HG02610 (cell line): ENCODE results near the gene SUGP2.

ENCODE experiments used
- ATAC-seq: cut with Tn5 transposase; IDR thresholded peaks from one replicate; pipeline ENCODE4 v1.9.1; 2021; ENCODE audit warnings: mild to moderate bottlenecking, moderate library complexity; ENCODE audit not compliant: unreplicated experiment

SUGP2 gene

DNA sequence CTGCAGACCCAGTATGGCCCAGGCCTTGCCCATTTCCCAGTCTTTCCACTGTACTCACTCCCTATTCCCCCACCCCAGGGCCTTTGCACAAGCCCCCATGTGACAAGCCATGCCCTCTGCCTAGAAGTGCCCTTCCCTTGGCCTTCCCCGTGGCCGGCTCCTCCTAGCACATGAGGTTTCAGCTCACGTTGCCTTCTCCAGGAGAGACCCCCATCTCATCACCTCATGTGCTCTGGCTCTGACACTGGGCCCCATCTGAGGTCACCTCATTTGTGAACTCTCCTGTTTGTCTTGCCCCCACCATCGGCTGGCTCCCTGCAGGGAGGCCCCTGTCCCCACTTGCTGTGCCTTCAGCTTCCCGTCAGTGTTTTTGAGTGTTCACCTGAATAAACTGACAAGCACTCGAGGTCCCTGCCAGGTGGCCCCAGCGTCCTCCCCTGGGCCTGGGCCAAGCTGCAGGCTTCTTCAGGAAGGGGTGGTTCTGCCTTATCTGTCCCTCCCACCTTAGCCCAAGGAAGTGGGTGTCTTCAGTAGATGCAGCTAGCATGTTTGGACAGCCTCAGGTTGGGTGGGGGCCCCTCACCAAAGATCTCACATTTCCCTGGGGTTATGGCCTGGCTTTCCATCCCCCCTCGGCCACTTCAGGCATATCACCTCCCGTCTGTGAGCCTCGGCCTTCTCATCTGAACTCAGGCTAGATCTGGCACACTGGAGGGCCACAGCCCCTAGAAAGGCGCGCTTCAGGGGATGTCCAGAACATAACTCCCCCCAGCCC lies 26.7 kb upstream of the SUGP2 start:
- no peak for ATAC-seq

DNA sequence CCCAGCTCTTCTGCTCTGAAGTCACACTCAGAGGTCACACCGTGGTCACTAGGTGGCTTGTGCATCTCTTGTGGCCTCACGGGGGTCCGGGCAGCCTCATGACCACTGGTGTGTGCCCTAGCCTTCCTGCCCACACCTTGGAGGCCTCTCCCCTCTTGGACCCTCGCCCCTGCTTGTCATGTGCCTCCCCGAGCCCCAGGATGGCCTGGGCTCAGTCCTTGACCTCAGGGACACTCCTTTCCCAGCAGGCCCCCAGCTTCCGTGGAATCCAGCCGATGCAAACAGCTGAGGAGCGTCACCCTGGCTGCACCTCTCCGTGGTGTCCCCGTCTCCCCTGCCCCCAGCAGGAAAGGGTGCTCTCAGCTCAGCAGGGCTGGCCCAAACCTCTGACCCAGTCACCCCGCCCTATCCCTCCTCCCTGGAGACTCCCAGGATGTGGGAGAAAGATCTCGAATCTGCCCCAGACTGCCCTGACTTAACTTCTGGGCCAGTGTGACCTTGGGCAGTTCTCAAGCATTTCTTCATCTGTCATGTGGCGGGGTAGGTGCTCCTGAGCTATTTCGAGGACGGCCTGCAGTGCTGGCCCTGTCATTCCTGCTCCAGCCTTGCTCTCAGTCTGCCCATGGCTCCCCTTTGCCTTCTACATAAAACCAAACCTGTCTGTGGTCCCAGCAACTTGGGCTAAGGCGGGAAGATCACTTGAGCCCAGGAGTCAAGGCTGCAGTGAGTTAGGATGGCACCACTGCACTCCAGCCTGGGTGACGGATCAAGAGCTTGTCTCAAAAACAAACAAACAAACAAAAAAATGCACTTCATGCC lies 25.9 kb upstream of the SUGP2 start:
- ATAC-seq = no peak

DNA sequence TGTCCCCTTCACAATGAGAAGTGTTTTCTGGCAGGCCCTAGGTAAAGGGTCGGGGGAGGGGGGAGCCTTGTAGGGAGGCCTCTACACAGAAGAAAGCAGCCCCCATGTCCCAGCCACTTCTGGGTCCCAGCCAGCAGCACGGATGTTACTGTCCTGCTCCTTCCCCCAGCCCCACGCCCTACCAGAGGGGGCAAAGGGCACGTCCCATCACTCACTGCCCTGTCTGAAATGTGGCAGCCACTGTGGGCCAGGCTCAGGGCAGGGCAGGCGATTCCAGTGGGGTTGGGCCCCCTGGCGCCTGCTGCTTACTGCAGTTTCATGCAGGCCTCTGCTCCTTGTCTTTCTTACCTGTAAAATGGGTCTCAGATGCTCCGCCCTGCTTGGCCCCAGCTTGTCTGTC lies 24.4 kb upstream of the SUGP2 start:
- no peak for ATAC-seq

DNA sequence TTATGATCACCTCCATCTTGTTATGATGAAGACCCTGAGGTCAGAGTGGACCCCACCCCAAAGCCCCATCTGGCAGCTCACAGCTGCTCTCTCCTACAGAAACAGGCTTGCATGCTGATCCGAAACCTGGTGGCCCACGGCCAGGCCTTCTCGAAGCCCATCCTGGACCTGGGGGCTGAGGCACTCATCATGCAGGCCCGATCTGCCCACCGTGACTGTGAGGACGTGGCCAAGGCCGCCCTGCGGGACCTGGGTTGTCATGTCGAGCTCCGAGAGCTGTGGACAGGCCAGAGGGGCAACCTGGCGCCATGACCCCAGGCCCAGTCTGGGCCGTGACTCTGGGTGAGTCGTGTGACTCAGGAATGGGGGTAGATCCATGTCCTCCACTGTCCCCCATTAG lies 24.0 kb upstream of the SUGP2 start:
- no peak for ATAC-seq

DNA sequence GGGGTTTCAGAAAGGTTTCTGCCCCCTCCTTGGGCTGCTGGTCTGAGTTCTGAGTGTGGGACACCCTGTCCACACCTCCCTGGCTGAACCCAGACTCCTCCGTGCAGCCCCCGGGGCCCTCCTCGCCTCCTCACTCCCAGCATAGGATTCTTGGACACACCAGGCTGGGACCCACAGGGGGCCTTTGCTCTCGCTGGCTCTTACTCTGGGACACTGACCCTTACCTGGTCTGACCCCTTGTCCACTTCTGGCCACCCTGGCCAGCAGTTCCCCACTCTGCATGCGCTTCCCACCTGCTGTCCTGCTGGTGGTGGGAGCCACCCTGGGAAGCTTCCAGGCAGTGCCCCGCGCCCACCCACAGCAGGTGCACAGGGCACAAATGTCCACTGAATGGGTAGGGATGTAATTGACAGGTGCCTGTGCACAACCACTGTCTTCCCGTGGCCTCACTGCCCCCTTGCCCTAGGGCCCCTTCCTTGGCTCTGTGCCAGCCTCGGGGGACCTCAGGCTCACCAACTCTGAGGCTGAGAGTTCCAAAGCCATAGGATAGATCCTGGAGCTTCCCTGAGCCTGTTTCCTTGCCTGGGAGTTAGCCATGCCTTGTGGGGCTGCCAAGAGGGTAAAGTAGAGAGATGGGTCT lies 23.4 kb upstream of the SUGP2 start:
- ATAC-seq = no peak

DNA sequence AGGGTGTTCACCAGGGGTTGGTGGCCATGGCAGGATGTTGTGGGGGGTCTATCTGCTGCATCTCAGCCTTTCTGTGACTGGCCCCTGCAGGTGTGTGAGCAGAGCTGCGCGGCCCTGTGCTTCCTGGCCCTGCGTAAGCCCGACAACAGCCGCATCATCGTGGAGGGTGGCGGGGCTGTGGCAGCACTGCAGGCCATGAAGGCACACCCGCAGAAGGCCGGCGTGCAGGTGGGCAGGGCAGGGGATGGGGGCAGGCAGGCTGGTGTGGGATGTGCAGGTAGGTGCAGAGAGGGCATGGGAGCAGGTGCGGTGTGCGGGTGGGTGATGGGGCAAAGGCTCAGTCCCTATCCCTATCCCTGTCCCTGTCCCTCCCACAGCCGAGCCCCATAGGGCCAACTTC lies 22.4 kb upstream of the SUGP2 start:
- ATAC-seq = no peak

DNA sequence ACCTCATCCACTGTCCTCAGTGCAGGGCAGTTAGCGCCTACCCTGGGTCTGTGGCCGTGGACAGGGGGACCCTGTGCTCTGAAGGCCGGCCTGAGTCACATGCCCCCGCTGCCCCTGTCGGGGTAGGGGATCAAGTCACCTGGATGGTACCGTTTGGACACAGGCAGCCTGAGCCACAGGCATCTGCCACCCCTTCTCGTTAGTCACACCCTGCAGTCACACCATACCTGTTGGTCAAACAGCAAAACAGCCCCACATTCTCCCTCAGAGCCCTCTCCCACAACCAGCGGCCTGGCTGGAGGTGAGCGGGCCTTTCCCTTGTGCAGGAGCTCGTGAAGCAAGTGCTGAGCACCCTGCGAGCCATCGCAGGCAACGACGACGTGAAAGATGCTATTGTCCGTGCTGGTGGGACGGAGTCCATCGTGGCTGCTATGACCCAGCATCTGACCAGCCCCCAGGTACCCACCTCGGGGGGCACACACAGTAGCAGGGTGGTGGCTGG lies 21.7 kb upstream of the SUGP2 start:
- ATAC-seq = no peak

DNA sequence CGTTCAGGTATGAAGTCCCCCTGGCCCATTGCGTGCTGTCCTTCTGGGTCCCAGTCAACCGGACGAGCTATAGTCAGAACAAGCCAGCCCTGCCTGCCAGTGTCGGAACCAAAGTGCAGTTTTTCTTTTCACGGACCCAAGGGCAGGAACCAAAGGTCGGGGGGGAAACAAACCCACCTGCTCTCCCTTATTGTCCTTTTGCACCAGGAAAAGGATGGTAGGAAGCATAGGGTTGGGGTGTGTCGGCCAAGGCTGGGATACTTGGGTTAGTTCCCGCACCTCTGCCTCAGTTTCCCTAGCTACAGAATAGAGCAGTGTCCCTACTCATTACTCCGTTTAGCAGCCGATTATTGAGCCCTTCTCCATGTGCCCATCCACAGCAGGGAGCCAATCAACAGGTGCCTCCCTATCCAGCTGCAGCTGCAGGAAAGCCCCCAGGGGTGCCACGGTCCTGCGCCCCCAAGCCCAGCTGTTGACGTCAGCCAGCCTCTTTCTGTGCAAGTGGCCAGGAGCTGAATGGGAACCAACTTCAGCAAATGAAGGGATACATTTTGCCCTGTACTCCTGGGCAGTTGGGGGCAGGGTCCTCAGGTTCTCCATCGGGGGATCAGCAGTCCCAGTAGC lies 21.1 kb upstream of the SUGP2 start:
- ATAC-seq = no peak

DNA sequence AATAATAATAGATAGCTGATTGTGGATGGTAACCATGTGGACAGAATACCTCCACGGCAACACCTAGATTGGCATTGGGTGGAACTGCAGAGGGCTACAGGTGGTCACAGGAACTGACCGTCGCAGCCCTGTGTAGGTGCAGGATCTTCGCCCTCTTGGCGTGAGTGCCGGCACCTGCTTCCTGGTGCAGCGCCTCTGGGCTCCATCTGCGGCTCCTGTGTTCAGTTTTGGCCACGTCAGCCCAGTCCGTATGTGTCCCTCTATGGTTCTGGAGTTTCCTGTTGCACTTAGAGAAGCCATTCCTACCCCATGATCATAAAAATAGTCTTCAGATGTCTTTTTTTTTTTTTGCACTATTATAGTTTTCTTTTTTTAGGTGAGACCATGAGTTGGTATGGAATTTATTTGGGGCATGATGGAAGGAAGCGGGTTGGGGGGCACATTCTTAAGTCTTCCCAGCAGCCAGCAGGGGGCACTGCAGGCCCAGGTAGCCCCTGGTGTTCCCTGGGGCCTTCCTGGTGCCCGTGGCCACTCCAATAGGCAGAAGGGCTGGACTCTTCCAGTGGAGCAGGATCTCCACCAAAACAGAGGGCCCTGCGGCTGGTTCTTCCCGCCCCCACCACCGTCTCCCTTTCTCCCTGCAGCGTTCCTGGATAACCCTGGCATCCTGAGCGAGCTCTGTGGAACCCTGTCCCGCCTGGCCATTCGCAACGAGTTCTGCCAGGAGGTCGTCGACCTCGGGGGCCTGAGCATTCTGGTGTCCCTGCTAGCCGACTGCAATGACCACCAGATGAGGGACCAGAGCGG lies 20.4 kb upstream of the SUGP2 start:
- ATAC-seq = no peak

DNA sequence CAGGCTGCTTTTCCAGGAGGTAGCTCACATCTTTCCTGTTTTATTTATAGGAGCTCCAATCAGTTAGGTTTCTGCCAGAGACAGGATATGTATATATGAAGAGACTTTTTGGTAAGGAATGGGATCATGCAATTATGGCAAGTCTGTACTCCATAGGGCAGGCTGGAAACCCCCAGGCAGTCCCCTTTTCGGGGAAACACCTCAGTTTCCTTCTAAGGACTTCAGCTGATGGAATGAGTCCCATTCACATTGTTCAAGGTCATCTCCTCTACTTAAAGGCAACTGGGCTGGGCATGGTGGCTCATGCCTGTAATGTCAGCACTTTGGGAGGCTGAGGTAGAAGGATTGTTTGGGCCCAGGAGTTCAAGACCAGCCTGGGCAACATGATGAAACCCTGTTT lies 19.6 kb upstream of the SUGP2 start:
- no peak for ATAC-seq

DNA sequence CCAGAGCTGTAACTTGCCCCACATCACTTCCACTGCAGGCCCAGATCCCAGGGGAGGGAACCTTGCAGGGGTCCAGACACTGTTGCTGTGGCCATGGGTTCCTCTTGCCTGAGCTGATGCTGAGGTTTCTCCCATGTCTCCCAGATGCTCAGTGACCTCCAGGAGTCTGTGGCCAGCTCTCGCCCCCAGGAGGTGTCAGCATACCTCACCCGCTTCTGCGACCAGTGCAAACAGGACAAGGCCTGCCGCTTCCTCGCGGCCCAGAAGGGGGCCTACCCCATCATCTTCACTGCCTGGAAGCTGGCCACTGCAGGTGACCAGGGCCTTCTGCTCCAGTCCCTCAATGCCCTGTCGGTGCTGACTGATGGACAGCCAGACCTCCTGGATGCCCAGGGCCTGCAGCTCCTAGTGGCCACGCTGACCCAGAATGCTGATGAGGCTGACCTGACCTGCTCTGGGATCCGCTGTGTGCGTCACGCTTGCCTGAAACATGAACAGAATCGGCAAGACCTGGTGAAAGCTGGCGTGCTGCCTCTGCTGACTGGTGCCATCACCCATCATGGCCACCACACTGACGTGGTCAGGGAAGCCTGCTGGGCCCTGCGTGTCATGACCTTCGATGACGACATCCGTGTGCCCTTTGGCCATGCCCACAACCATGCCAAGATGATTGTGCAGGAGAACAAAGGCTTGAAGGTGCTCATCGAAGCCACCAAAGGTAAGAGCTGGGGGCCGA lies 18.3 kb upstream of the SUGP2 start:
- no peak for ATAC-seq

DNA sequence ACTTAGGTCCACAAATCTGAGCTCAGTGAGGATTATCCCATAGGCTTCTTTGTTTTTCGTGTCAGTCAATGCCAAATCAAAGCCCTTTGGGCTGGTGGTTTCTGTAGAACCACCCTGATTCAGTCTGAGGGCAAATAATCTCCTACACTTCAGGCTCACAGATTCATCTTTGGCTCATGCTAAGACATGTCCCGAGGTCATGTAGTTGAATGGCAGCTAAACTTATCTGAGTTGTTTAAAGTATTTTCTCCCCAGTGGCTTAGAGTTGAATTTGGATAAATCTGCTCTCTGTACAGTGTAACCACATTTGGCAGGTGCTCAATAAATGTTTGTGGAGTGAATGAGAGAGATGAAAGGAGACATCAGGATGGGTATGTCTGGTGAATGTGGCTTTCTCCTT lies 17.4 kb upstream of the SUGP2 start:
- no peak for ATAC-seq

DNA sequence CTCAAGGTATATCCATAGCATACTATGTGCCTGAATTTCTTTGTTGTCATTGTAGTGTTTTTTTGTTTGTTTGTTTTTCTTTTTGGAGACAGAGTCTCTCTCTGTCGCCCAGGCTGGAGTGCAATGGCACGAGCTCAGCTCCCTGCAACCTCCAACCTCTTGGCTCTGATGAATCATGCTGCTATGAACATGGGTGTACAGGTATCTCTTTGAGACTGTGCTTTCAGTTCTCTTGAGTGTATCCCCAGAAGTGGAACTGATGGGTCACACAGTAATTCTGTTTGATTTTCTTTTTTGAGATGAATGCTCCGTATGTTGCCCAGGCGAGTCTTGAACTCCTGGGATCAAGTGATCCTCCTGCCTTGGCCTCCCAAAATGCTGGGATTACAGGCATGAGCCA lies 16.8 kb upstream of the SUGP2 start:
- no peak for ATAC-seq

DNA sequence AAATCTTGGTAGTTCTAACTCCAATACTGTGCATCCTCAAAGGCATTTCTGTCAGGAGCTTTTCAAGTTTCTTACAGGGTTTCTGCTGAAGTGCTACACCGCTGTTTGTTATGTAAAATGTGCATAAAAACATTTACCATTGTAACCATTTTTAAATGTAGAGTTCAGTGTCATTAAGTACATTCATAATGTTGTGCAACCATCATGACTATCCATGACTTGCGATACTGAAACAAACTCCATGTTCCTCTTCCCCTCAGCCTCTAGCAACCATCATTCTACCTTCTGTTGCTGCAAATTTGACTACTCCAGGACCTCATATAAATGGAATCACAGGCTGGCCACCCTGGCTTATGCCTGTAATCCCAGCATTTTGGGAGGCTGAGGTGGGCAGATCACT lies 16.1 kb upstream of the SUGP2 start:
- ATAC-seq = no peak

DNA sequence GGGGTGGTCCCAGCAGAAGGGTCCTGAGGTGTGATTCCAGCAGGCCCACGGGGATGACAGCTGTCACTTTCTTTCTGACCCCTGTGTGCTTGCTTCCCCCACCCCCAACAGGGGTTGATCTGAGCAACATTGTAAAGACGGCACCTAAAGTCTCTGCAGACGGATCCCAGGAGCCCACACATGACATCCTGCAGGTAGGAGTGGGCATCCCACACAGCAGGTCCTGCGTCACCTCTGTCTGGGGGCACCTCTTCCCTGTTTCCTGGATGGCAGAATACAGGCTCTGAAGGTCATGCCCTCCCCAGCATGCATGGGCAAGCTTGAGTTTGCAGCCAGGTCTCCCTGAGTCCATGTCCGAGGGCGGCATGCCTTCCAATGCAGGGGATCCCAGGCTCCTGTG lies 10.6 kb upstream of the SUGP2 start:
- no peak for ATAC-seq

DNA sequence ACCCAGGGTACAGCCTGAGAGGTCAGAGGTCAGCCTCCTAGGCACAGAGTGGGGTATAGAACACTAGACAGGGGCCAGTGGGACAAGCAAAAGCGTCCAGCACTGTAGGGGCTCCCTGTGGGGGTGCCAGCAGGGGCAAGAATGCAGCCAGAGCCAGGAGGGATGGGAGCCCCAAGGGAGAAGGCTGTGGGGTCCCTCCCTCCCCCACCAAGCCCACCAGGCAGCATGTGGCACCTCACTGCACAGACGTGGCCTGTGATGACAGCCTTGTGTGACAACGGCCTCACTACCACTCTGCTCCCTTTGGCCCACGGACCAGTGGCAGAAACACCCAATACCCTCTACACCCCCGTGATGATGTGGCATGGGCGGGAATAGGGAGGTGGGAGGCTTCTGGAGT lies 10.2 kb upstream of the SUGP2 start:
- no peak for ATAC-seq

DNA sequence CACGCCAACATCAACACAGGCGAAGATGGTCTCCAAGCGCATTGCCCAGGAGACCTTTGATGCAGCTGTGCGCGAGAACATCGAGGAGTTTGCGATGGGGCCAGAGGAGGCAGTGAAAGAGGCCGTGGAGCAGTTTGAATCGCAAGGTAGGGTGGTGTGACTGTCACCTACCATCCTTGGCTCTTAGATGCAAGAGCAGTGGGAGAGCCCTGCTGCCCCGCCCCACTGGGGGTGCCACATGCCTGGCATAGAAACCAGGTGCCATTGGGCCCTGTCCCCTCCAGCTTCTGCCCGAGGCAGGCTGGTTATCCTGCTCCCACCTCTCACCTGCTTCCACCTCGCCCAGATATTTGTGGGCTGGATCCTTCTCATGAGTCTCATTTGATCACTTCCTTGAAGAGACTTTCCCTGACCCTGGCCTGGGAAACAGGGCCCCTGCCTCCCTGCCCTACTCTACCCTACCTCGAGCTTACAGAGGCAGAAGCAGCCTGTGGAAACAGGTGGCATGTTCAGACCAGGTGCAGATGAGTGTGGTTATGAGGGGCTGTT lies 9.5 kb upstream of the SUGP2 start:
- ATAC-seq = no peak

DNA sequence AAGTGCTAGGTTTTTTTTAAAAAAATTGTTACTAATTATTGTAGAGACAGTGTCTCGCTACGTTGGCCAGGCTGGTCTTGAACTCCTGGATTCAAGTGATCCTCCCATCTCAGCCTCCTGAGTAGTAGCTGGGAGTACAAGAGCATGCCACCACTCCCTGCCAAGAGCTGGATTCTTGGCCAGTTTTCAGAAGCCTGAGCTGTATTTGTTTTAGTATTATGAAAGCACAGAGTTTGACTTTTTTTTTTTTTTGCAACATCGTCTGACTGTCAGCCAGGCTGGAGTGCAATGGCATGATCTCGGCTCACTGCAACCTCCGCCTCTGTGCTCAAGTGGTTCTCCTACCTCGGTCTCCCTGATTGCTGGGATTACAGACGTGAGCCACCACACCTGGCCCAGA lies 7.1 kb upstream of the SUGP2 start:
- ATAC-seq = no peak

DNA sequence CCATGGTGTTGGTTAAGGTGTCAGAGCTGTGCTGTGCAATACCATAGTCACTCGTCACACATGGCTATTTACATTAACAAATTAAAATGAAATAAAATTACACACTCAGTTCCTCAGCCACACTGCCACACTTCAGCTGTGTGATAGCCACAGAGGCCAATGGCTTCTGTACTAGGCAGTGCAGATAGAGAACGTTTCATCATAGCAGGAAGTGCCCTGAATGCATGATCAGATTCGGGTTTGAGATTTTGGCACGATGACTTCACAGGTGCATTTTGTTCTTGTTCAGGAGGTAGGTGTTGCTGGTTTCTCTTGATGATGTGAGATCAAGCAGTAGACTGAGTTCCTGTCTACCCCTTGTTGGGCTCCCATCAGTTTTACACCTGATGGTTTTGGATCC lies 6.6 kb upstream of the SUGP2 start:
- peak; percentile 59 for ATAC-seq

DNA sequence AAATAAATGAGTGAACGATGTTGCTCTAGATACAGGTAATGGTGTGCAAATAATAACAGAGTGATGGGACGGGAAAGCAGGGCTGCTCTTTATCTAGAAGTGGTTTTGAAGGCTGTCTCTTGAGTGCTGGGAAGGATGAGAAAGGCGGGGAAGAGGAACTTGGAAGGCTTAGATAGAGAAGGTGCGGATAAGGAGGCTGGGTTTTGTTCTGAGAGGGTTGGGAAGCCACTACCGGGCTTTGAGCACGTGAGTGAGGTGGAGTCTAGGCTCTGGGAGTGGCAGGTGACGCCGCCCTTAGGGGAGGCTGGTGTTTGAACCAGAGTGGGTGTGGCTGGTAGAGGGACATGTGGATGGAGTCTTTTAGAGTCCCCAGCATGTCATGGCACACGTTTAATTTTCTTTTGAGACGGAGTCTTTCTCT lies 897 bp upstream of the SUGP2 start:
- ATAC-seq = peak; percentile 34
